NCI-H2081 treated with DMSO at 0.1 percent for 48 hours (cell line): ENCODE data around the gene EPAS1.

Experiments
- DNase-seq: peaks from one replicate; lab custom pipeline; 2025; lab: John Stamatoyannopoulos, UW

EPAS1 gene

GRCh38 chr2:46273919-46274318 lies 23.3 kb upstream of the EPAS1 start:
- no peak for DNase-seq

DNA sequence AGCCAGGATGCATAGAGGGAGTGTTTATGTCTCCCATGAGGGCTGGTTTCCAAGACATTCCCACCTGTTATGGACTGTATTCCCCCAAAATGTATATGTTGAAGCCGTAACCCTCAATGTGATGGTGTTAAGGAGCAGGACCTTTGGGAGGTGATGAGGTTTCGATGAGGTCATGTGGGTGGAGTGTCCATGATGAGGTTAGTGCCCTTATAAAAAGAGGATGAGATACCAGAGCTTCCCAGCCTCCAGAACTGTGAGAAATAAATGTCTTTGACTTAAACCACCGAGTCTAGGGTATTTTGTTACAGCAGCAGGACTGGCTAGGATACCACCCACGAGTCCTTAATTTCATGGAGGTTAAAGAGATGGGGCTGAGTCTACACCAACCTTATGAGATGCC lies 22.6 kb upstream of the EPAS1 start:
- no peak for DNase-seq

DNA sequence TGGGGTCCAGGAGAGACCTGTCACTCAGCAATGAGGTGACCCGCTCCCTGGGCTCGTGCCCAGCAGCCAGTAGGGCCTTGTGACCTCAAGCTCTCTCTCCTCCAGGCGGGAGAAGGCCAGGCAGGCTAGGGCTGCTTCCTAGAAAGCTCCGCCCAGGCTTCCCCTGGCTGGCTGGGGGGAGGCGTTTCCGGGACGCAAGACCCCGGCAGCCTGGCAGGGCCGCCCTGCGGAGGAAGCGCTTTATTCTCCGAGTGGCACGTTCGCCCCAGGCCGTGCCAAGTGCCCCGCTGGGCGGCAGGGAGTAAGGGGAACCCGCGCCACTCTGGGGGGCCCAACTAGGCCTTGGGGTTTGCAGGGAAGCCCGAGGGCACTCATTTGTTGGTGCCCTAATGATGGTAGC lies 21.2 kb upstream of the EPAS1 start:
- DNase-seq = no peak

DNA sequence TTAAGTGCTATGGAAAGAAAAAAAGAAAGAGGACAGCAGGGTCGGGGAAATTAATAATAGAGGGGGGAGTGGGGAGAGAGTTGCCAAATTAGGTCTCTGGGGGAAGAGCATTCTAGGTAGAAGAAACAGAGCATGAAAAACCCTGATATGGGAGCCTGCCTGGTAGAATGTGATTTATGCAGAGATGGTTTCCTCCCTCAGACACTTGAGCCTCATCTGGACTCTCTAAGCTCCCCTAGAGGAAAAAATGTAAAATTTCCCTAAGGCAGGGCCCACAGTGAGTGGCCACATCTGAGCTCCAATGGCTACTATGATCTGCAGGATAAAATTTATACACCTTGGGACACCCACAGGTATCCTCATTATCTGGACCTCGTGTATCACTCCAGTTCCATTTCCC lies 20.6 kb upstream of the EPAS1 start:
- no peak for DNase-seq

- no peak for DNase-seq
Measured at GRCh38 chr2:46277431-46278190, 19.6 kb upstream of the EPAS1 start.

GRCh38 chr2:46278952-46279351 lies 18.3 kb upstream of the EPAS1 start:
- DNase-seq = no peak

DNA sequence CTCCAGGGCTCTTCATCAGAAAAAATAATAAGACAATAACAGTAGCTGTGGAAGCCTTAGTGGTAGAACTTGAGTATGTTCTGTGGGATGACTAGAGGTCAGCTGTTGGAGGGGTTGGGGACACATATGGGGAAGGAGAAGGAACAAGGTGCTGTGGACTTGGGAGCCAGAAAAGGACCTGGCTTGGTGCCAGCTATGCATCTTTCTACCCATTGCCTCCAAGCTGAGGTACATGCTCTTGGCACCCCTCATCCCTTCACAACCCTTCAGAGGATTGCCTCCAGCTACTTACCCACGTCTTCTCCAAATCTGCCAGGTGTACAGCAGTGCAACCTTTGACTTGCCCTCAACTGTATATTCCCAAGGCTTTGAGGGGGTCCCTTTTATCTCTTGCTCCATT lies 15.3 kb upstream of the EPAS1 start:
- DNase-seq = no peak

GRCh38 chr2:46283693-46284092 lies 13.5 kb upstream of the EPAS1 start:
- no peak for DNase-seq

GRCh38 chr2:46284260-46284659 lies 12.9 kb upstream of the EPAS1 start:
- no peak for DNase-seq

GRCh38 chr2:46284796-46285195 lies 12.4 kb upstream of the EPAS1 start:
- DNase-seq = no peak

GRCh38 chr2:46286715-46287114 lies 10.5 kb upstream of the EPAS1 start:
- DNase-seq = no peak

- no peak for DNase-seq
Measured at GRCh38 chr2:46290078-46290477, 7.1 kb upstream of the EPAS1 start.

- no peak for DNase-seq
Measured at GRCh38 chr2:46293466-46293865, 3.7 kb upstream of the EPAS1 start.

DNA sequence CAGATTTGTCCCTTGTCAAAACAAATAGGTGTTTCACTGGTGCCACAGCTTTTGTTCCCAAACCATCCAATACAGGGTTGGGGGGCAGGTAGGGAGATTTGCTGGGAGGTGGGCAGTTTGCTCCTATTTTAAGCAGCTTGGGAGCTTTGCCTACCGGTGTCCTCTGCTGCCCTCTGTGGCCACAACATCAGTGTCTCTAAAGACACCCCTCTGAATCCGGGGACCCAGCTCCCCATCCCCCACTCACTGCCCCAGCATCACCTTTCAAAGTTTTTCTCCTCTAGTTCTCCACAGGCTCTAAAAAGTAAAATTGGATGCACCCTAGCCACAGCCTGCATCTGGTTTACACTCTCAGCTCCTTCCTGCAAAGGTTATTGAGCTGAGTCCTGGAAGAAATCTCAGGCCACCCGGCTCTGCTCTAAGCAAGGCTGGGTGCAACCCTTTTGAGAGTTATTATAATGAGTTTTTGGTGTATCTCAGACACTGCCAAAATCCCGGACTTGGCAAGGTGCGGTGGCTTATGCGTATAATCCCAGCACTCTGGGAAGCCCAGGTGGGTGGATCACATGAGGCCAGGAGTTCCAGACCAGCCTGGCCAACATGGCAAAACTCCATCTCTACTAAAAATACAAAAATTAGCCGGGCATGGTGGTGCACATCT lies 2.9 kb upstream of the EPAS1 start:
- DNase-seq = no peak

DNA sequence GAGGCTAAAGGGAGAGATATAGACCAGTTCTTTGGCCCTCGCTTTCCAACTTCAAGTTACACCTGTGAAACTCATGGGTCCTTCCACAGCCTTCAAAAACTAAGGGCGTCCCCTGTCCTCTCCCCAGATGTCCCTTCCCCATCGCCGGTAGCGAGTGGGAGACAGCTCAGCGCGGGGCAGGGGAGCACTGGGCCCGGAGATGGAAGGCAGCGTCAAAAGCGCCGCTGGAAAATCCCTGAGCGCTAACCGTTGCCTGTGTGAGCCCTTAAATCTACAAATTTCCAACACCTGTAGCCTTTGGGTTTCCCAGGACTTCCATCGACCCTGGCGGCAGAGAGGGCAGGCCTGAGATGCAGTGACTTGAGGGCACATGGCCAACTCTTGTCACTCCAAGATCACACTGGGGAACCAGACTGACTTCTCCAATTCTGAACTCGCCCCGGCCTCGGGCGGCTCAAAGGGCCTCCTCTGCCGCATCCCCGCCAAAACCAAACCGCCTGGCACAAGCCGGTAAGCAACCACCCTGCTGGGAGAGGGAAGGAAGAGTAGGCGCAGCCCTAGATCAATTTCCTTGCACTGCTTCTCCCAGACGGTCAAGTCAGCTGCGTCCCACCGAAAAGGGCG lies 879 bp upstream of the EPAS1 start:
- DNase-seq = no peak

- DNase-seq = no peak
Measured at GRCh38 chr2:46297546-46298271, 502 bp downstream of the EPAS1 start.

- no peak for DNase-seq
Measured at GRCh38 chr2:46298272-46298521, 990 bp downstream of the EPAS1 start.

GRCh38 chr2:46298522-46299353 lies 1.5 kb downstream of the EPAS1 start:
- no peak for DNase-seq

DNA sequence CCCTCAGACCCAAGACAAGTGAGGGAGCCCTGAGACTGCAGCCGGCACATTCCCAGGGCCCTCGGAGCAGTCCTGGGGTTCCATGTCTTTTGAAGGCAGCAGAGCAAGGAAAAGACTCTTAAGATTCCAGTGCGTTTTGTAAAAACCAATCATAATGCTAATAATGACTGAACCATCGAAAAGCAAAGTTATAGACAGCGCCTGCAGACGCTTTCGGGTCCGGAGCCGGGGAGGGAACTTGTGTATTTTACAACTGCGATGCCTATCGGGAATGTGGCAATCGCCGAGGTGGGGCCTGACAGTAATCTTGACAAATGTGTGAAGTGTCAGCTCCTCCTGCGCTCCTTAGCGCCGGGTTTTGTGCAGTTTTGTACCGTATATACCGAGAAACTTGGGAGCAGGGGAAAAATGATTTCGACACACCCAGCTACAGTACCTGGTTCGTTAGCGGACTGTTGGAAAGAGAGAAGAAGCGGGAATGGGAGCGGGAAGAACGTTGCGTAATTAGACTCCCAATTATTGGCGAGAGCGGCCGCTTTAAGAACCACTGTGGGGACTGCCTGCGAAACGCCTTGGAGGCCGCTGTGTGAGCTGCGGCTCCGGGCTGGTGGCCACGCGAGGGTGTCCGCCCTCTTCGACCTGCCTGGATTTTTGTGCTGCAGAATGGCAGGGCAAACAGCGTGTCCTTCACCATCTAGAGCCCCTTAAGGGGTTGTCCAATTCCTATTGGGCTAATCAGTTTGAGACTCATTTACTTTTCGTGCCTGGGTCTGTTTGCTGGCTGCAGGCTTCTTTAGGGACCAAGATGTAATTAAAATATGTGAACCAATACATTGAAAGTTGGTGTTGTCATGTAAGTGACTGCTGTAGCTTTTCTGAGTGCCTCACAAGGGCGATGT lies 2.4 kb downstream of the EPAS1 start:
- no peak for DNase-seq

- no peak for DNase-seq
Measured at GRCh38 chr2:46300406-46300832, 3.2 kb downstream of the EPAS1 start.
